Measurements from ENCODE around the gene CNTN6. TPM values are rescaled to one million over a fixed set of nuclear protein-coding genes. Genes with fewer than 3 reads are reported as not detected.
A peak's percentile ranks its signal among the peaks of the same experiment; 100 is the strongest.

CNTN6 gene
- total RNA-seq (1 to 10 TPM; 3.0 to 5.4 TPM), polyA plus RNA-seq (ENCODE audit: insufficient read length in 6 of 6) (1 to 10 TPM; 4.1 to 8.4 (median 7.1) TPM)
- long read RNA-seq, donor 1, partial matches to known transcripts: 10 of 10 reads
- long read RNA-seq, donor 1, other reads (novel, unspliced or antisense): 0 of 10 reads
- long read RNA-seq, donor 2: 0 reads
- long read RNA-seq, donor 3: 0 reads
- long read RNA-seq, donor 4, full-length matches to known transcripts: 1 of 1 reads
- long read RNA-seq, donor 4, partial matches to known transcripts: 0 of 1 reads
- long read RNA-seq, donor 4, other reads (novel, unspliced or antisense): 0 of 1 reads
- long read RNA-seq, donor 5, partial matches to known transcripts: 0 of 1 reads
- long read RNA-seq, donor 5, other reads (novel, unspliced or antisense): 0 of 1 reads
- long read RNA-seq, donor 6: 0 reads
- long read RNA-seq, donor 7: 0 reads
- long read RNA-seq, donor 8: 0 reads
- long read RNA-seq, donor 9: 0 reads
- long read RNA-seq, donor 10: 0 reads
- long read RNA-seq, donor 11, partial matches to known transcripts: 9 of 9 reads
- long read RNA-seq, donor 11, other reads (novel, unspliced or antisense): 0 of 9 reads
- long read RNA-seq, donor 12, full-length matches to known transcripts: 2 of 2 reads
- long read RNA-seq, donor 12, partial matches to known transcripts: 0 of 2 reads
- long read RNA-seq, donor 12, other reads (novel, unspliced or antisense): 0 of 2 reads

- H3K9me3 ChIP-seq: peaks cover 0 to 6% of the 10 kb centered on the region in 2 donors
- H3K27me3 ChIP-seq: no peaks in the 10 kb centered on the region
- peak within 1 kb of the TSS in 1 of 2 donors; percentile 17 for H3K4me3 ChIP-seq
- DNase-seq: no peak
- TF ChIP-seq, protein P1, sequence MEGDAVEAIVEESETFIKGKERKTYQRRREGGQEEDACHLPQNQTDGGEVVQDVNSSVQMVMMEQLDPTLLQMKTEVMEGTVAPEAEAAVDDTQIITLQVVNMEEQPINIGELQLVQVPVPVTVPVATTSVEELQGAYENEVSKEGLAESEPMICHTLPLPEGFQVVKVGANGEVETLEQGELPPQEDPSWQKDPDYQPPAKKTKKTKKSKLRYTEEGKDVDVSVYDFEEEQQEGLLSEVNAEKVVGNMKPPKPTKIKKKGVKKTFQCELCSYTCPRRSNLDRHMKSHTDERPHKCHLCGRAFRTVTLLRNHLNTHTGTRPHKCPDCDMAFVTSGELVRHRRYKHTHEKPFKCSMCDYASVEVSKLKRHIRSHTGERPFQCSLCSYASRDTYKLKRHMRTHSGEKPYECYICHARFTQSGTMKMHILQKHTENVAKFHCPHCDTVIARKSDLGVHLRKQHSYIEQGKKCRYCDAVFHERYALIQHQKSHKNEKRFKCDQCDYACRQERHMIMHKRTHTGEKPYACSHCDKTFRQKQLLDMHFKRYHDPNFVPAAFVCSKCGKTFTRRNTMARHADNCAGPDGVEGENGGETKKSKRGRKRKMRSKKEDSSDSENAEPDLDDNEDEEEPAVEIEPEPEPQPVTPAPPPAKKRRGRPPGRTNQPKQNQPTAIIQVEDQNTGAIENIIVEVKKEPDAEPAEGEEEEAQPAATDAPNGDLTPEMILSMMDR (IDR thresholded peaks at IDR 0.05): no peak
- ATAC-seq: peak; percentile 73
- peak within 1 kb of the TSS in 1 of 2 donors; percentile 4 for H3K27ac ChIP-seq
- no peaks in the 10 kb centered on the region for H3K36me3 ChIP-seq
- intact Hi-C loops (cut with DNase I): no loop called here
- H3K4me1 ChIP-seq: no peaks in the 10 kb centered on the region
Measured at GRCh38 chr3:1092771-1093170, at the start of gene CNTN6. Gene CNTN6, plus strand, starts transcription at chr3:1093024. Its CDS starts 54,985 bp downstream, at chr3:1148009.

- TF ChIP-seq, protein P1 (IDR thresholded peaks at IDR 0.05): no peak
- no peak for DNase-seq
- Histone ChIP-seq H3K27ac (no peak overlapping the region), H3K4me3 (no peak overlapping the region), H3K27me3 (no peaks in the 10 kb centered on the region), H3K9me3 (peaks cover 0 to 15% of the 10 kb centered on the region in 2 donors), H3K4me1 (no peaks in the 10 kb centered on the region), H3K36me3 (no peaks in the 10 kb centered on the region)
- ATAC-seq: no peak
- intact Hi-C loops (cut with DNase I): no loop called here
Measured at GRCh38 chr3:1048558-1048957, 44.3 kb upstream of the CNTN6 start.

DNA sequence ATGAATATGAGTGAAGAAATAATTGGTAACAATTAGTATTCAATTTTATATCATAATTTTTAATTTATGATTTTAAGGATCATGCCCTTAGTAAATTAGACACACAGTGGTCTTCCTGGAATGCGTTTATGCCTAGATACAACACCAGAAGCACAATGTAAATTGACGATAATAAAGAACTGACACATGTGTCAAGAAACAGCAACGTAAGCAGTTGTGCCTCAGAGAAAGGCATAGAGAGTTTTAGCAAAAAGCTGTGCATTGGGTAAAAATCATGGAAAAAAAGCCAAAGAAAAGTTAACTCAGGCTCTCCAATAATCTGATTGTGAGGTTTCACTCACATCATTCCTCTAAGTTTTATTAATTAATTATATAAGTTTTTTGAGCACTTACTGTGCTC is 37.0 kb upstream of the CNTN6 start:
- Histone ChIP-seq H3K27ac (no peak overlapping the region), H3K9me3 (peaks cover 0 to 4% of the 10 kb centered on the region in 2 donors), H3K36me3 (no peaks in the 10 kb centered on the region), H3K27me3 (no peaks in the 10 kb centered on the region), H3K4me1 (no peaks in the 10 kb centered on the region), H3K4me3 (no peak overlapping the region)
- no peak for DNase-seq
- intact Hi-C loops (cut with DNase I): no loop called here
- no peak for ATAC-seq
- TF ChIP-seq, protein P1 (IDR thresholded peaks at IDR 0.05): no peak

- TF ChIP-seq, protein P1 (IDR thresholded peaks at IDR 0.05): no peak
- intact Hi-C loops (cut with DNase I): no loop called here
- ATAC-seq (no peak), DNase-seq (peak in 1 of 4 donors; percentile 5)
- Histone ChIP-seq H3K4me3 (no peak overlapping the region), H3K4me1 (no peaks in the 10 kb centered on the region), H3K36me3 (no peaks in the 10 kb centered on the region), H3K9me3 (peaks cover 0 to 4% of the 10 kb centered on the region in 2 donors), H3K27ac (no peak overlapping the region), H3K27me3 (no peaks in the 10 kb centered on the region)
Measured at GRCh38 chr3:1056744-1057143, 36.1 kb upstream of the CNTN6 start.

GRCh38 chr3:1057436-1057835 is 35.4 kb upstream of the CNTN6 start:
- TF ChIP-seq, protein P1 (IDR thresholded peaks at IDR 0.05): no peak

More at GRCh38 chr3:1057436-1057835, 35.4 kb upstream of the CNTN6 start:
- no peaks in the 10 kb centered on the region for H3K27me3 ChIP-seq
- no peak for DNase-seq
- H3K27ac ChIP-seq: no peak overlapping the region
- no peak for ATAC-seq
- no peaks in the 10 kb centered on the region for H3K4me1 ChIP-seq
- H3K4me3 ChIP-seq: no peak overlapping the region
- intact Hi-C loops (cut with DNase I): no loop called here
- H3K9me3 ChIP-seq: peaks cover 0 to 4% of the 10 kb centered on the region in 2 donors
- H3K36me3 ChIP-seq: no peaks in the 10 kb centered on the region
